GM08714 (cell line): ENCODE data around the gene WNK2.

ENCODE experiments used
- H3K4me3 ChIP-seq: fragments of 200-500 bp; sonication (Bioruptor generic); 2 replicates; pipeline ENCODE4 v1.5.1; 2014; ENCODE audit warnings: mild to moderate bottlenecking, low read length, inconsistent platforms
- ZNF274 ChIP-seq: IDR thresholded peaks from 2 replicates; pipeline ENCODE4 v1.6.1; 2012; ENCODE audit warnings: mild to moderate bottlenecking, low read depth, low read length

Gene WNK2

DNA sequence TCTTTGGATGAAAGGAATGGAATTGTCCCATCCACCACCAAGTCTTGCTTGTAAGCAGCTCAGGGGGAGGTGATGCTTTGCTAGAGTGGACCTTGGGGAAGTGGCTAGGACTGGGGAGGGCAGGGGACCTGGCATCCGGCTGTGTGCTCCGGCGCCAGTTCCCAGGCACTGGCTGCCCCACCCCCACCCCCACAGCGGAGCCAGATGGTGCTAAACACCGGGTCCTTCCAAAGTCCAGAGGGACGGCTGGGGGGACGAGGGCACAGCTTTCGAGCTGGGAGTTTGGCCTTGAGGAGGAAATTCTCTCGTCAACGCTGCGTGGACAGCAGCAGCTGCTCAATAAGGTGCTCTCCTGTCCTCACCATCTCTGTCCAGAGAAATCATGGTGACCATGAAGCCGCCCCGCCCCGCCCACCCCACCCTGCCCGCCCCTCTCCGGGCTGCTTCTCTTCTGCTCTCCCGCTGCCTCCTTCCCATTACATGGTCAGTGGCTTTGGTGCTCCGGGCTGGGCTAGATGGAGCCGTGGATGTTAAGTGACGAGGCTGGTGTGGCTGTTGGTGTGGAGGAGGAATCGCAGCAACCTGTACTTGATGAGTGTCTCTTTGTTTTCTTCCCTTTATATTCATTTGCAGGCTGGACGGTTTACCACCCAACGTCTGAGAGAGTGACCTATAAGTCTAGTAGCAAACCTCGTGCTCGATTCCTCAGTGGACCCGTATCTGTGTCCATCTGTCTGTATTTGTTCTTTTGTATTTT, 115.7 kb downstream of the WNK2 start:
- no peak overlapping the region for H3K4me3 ChIP-seq
- no peak for TF ChIP-seq ZNF274

DNA sequence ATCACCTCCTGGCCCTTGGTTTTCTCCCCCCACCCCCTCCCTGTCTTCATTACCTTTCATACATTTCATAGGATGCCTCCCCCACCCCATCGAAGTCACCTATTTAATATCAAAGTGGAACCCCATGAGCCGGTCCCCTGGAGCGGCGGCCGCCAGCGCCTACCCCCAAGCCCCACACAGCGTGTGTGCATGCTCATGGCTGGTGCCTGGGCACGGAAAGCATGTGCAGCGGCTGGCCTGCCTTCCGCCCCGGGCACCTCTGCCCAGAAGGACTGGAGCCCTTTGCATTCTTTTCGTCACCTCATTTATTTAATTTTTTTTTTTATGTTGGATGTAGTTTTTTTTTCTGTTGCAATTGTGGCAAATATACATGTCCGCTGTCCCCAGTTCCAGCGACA, 116.2 kb downstream of the WNK2 start:
- no peak overlapping the region for H3K4me3 ChIP-seq
- no peak for TF ChIP-seq ZNF274

DNA sequence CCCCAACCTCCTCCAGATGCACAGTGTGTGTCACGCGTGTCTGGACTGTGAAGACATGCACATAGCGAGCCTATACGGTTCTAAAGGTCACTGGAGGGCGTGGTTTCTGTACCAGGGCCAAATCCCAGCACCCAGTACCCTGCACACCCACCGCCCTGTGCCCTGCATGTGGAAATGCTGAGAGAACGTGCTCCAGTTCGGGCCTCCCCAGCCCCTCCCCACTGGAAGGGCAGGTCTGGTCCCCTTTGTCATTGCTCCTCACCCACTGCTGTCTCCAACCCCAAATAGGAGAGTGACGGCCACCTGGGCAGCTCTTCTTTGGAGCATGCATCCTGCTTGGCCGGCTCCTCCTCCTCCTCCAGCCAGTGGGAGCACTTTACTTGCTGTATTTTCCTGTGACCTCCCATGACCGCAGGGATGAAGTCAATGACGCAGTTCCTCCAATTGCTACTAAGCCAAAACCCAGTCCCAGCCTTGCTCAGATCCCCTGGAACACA, 116.7 kb downstream of the WNK2 start:
- TF ChIP-seq ZNF274: no peak
- H3K4me3 ChIP-seq: no peak overlapping the region

DNA sequence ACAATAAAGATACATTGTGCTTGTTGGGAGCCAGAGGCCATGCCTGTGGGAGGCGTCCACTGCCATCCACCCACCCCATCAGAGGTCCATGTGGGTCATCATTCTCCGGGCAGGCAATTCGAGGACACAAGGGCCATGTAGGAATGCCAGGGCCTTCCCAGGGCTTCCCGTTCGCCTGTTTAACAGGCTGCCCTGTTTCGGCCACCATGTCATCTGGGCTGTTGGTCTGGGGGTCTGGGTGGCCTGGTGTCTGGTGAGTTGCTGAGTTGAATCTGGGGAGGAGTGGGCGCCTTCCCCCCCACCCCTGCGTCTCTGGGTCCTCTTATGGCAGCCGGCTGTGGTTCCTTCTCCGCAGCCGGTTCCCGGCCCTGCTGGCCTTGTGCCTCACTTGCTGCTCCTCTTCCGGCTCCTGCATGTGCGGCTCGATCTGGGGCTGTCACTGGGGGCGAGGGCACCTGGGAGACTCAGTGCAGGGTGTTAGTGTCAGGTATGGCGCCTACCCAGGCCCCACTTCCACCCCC, 117.4 kb downstream of the WNK2 start:
- no peak for TF ChIP-seq ZNF274
- no peak overlapping the region for H3K4me3 ChIP-seq

DNA sequence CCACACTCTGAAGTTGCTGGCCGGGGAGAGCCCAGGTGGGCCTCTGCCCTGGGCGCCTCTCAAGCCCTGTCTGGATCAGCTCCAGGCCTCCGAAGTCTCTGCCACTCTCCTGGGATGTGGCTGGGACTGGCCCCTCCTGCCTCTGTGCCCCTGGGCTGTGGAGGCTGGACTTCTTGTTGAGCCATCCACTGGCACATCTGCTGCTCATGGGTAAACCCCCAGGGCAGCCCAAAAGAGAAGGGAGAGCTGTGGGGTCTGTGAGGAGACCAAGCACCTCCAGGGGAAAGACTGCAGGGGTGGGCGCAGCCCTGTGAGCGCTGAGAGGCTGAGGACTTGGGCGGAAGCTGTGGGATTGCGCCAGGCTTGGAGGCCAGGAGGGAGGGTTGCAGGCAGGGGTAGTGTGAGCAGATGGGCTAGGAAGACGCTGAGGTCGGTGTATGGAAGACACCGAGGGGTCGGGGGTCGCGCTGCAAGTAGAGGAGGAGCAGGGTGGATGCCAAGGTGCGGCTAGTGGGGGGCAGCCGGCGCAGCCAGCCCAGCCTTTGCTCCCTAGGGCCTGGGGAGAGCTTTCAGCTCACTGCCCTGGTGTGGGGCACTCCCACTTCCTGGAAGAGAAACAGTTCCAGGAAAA, 118.1 kb downstream of the WNK2 start:
- no peak overlapping the region for H3K4me3 ChIP-seq
- TF ChIP-seq ZNF274: no peak

DNA sequence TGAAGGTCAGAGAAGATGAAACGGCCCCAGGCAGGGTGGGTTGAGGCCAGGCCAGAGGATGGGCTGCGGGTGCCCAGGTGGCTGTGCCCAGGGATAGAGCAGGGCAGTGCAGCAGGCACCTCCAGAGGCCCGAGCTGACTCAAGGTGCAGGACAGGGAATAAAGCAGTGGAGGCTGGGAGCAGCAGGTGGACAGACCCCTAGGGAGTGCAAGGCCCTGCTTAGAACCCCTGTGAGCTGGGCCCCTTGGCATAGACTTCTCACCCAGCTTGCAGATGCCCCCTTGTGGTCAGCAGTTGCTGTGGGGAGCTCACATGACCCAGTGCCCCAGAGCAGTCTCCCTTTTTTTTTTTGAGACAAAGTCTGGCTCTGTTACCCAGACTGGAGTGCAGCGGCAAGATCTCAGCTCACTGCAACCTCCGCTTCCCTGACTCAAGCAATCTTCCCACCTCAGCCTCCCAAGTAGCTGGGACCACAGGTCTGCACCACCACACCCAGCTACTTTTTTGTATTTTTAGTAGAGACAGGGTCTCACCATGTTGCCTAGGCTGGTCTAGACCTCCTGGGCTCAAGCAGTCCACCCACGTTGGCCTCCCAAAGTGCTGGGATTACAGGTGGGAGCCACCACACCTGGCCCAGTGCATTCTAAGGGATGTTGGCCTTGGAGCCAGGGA, 118.8 kb downstream of the WNK2 start:
- H3K4me3 ChIP-seq: no peak overlapping the region
- TF ChIP-seq ZNF274: no peak

DNA sequence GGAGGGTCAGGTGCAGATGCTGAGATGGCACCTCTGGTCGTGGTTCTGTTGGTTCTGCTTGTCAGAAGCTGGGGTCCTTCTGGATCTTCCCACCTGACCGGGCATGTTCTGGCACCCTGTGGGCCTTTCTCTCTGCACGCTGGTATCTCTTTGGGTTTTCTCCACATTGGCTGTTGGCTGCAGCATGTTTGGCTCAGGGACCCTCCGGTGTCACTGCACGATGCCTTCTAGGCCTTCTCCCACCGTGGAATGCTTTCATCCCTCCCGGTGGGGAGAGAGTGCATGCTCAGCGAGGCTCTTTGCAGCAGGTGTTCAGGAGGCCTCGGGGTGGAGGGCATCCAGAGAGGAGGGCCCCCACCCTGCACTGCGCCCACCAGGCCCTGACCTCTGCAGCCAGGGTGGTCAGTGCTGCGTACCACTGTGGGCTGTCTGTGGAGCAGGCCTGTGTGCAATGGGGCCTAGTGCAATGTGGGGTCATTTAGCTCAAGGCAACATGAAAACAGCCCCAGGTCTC, 119.4 kb downstream of the WNK2 start:
- no peak for TF ChIP-seq ZNF274
- no peak overlapping the region for H3K4me3 ChIP-seq

DNA sequence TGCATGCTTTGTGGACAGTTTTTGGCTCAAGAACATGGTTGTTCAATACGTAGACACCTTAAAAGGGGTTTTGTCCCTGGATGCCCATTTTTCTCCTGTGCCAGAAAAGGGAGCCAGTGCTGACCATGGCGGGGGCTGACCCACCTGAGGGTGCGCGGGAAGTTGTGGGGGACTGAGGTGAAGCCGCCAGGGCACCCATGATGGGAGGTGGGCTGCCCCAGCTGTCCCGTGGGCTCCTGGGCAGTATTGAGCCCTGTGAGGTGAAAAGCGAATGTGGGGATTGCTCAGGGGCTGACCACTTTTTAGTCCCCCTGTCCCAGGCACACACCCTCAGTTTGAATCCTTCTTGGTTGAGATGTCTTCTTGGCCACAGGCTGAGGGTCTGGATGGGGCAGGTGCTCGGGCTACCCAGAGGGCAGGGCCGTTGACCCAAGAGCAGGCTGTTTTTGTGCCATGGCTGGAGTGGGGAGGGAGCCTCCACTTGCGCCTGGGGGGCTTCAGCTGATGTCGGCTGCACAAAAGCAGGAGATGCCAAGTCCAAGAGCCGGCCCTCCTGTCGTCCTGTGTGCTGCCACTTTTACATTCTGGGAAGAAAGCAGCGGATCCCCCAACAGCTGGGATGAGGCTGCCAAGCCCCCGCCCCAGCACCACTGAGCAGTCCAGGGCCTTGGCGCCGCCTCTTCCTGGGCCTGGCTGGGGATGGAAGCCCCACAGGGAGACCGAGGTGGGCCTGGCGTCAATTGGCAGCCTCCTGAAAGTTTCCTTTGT, 120.1 kb downstream of the WNK2 start:
- TF ChIP-seq ZNF274: no peak
- no peak overlapping the region for H3K4me3 ChIP-seq

DNA sequence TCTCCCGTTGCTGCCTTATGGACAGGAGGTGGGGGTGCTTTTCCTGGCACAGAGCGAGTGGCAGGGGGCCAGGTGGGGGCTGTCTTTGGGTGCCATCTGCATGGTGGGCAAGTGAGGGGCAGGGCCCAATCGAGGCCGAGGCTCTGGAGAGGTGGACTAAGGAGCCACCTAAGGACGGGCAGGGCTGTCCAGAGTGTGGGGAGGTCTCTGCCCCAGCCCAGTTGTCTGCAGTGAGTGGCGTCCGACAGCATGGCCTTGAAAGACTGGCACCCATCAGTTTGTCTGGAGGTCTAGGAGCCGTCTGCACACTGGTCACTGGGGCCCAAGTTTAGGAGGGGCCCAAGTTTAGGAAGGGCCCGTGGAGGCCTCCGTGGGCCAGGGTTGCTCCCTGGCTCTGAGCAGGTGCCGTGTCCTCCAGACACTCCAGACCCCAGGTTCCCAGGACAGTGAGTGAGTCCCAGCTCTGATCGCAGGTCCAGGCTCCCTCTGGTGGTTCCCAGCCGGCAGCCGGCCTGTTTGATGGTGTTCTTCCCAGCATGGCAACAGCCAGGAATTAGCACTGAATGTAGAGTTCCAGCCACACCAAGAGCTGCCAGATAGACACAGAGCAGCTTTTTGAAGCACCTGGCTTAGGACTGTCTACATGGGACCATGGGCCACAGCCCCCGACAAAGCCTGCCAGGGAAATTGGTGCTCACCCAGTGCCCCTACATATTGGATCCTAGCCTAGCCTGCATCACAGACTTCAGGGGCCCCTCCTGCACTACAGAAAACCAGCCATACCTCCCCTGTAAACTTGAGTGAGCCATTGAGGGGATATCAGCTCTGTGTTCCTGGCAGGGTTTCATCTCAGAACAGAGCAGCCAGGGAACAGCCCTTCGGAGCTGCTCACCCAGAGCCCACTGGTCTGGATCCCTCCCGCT, 120.9 kb downstream of the WNK2 start:
- H3K4me3 ChIP-seq: no peak overlapping the region
- TF ChIP-seq ZNF274: no peak

DNA sequence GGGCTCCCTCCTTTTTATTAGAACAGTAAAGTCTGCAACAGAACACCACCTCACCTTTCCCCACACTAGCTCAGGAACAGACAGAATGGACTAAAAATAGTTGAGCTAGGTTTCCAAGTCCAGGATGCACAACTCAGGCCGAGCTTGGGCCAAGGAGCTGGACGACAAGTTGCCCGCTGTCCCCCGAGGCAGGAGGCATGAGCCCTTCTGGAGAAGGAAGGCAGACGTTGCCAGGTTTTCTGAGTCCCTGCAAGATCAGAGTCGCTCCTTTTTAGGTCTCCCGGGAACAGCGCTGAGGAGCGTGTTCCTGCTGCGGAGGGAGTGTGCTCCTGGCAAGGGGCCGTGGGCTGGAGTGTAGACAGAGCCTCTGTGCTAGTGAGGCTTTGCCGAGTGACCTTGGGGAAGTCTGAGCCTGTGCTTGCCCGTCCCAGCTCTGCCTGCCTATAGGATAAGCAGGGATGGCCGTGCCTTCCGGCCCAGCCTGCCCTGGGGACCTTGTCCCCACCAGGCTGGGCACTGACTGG, 121.6 kb downstream of the WNK2 start:
- no peak for TF ChIP-seq ZNF274
- H3K4me3 ChIP-seq: no peak overlapping the region

DNA sequence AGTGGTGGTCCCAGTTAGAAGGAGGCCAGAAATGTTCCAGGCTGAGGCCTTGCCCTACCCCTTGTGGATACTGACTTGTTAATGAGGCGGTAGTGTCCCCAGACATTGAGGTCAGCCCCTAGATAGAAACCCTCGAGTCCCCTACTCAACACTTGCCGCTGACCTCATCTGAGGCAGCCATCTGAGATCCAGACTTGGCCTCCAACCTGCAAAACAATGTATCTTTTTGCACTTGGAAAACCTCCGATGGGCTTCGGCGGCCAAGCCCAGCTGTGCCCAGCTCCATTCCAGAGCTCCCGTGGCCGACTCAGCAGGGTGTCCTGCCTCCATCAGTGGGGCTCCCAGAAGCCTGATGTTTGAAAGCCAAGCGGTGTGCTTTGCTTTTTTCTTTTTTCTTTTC, 122.1 kb downstream of the WNK2 start:
- H3K4me3 ChIP-seq: no peak overlapping the region
- TF ChIP-seq ZNF274: no peak

DNA sequence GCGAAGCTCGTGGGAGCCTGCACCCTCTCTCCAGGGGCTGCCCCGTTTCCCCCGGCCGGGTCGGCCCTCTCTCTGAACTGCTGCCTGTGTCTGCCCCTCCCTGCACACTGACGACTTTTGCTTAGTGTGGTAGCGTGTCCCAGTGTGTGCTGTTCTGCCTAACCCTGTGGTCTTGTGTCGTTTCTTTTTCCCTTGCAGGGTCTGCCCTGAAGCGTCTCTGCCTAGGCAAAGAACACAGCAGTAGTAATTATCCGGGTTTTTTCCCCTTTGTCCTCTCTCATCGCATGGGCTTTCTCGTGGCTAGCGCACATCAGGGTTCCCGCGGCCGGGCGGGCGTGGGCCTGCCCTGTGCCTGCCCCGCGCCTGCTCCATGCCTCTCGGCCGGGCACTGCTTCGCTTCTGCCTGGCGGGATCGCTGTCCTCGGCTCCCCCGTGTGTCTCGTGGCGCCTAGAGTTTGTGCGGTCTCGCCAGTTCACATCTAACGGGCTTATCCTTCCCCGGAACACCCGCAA, 122.7 kb downstream of the WNK2 start:
- H3K4me3 ChIP-seq: no peak overlapping the region
- no peak for TF ChIP-seq ZNF274
